Loucy (cell line): Measurements from ENCODE around the gene PARD6G.

Experiments used
- H2AFZ ChIP-seq: fragments of 200-600 bp; sonication (generic); 2 replicates; pipeline ENCODE4 v1.6.0; 2016; ENCODE audit warnings: antibody characterized with exemption, mild to moderate bottlenecking, low read length, moderate library complexity
- H3F3A ChIP-seq: fragments of 200-600 bp; 2 replicates; pipeline ENCODE4 v1.6.0; 2016; ENCODE audit warnings: antibody characterized with exemption, low read depth, mild to moderate bottlenecking
- H3K27me3 ChIP-seq: fragments of 200-600 bp; sonication (generic); 2 replicates; pipeline ENCODE4 v1.6.1; 2014; ENCODE audit warnings: low read length, mild to moderate bottlenecking; ENCODE audit not compliant: insufficient read depth, poor library complexity, severe bottlenecking
- H3K36me3 ChIP-seq: fragments of 200-600 bp; sonication (generic); 2 replicates; pipeline ENCODE4 v1.6.1; 2016; ENCODE audit warnings: low read length; ENCODE audit not compliant: insufficient read depth
- H3K4me1 ChIP-seq: fragments of 200-600 bp; sonication (generic); 2 replicates; pipeline ENCODE4 v1.5.1; 2014; ENCODE audit warnings: low read length, mild to moderate bottlenecking; ENCODE audit not compliant: insufficient read depth, poor library complexity, severe bottlenecking
- H3K4me2 ChIP-seq: fragments of 200-600 bp; sonication (generic); 2 replicates; pipeline ENCODE4 v1.6.0; 2014; ENCODE audit warnings: antibody characterized with exemption, low read length, low read depth, mild to moderate bottlenecking; ENCODE audit not compliant: poor library complexity, severe bottlenecking
- H3K4me3 ChIP-seq: fragments of 200-600 bp; sonication (generic); 2 replicates; pipeline ENCODE4 v1.5.1; 2014; ENCODE audit warnings: low read length, mild to moderate bottlenecking, mixed read lengths; ENCODE audit not compliant: poor library complexity, severe bottlenecking
- H3K79me2 ChIP-seq: fragments of 200-600 bp; sonication (generic); 2 replicates; pipeline ENCODE4 v1.6.1; 2014; ENCODE audit warnings: low read length; ENCODE audit not compliant: insufficient read depth
- H3K9ac ChIP-seq: fragments of 200-600 bp; sonication (generic); 2 replicates; pipeline ENCODE4 v1.6.0; 2014; ENCODE audit warnings: mild to moderate bottlenecking, low read depth, low read length, moderate library complexity; ENCODE audit not compliant: poor library complexity, severe bottlenecking
- H3K9me2 ChIP-seq: fragments of 200-600 bp; sonication (generic); replicated peaks from 2 replicates; pipeline ENCODE4 v1.6.1; 2016; ENCODE audit warnings: low read depth, low read length, mixed read lengths
- H3K9me3 ChIP-seq: fragments of 200-600 bp; sonication (generic); 2 replicates; pipeline ENCODE4 v1.6.1; 2014; ENCODE audit warnings: mild to moderate bottlenecking, antibody characterized with exemption, low read length, low read depth; ENCODE audit not compliant: insufficient read depth
- H4K20me1 ChIP-seq: fragments of 200-600 bp; sonication (generic); 2 replicates; pipeline ENCODE4 v1.6.0; 2014; ENCODE audit warnings: antibody characterized with exemption, low read length, mild to moderate bottlenecking; ENCODE audit not compliant: insufficient read depth, poor library complexity, severe bottlenecking
- EZH2phosphoT487 ChIP-seq: fragments of 200-600 bp; IDR thresholded peaks from 2 replicates; pipeline ENCODE4 v1.6.1; 2018; ENCODE audit warnings: antibody characterized with exemption, mild to moderate bottlenecking, moderate library complexity, borderline replicate concordance
- TF ChIP-seq, protein P1 (sequence below): fragments of 200-600 bp; sonication (generic); conservative IDR thresholded peaks from 2 replicates; pipeline ENCODE4 v1.5.1; 2014; ENCODE audit warnings: mild to moderate bottlenecking, antibody characterized with exemption, low read length

PARD6G gene

GRCh38 chr18:80185545-80185944 lies 61.8 kb downstream of the PARD6G start:
- Histone ChIP-seq H3K9me3 (peaks cover 20% of the 10 kb centered on the region; the same call in 1 of the 2 replicates), H3K27me3 (no peaks in the 10 kb centered on the region), H3K4me1 (no peaks in the 10 kb centered on the region), H3K79me2 (no peaks in the 10 kb centered on the region), H3K9ac (no peak overlapping the region), H3K9me2 (no peaks in the 10 kb centered on the region), H3K4me2 (no peak overlapping the region), H3F3A (no peaks in the 10 kb centered on the region), H2AFZ (no peak overlapping the region), H3K36me3 (no peaks in the 10 kb centered on the region), H3K4me3 (no peak overlapping the region), H4K20me1 (no peaks in the 10 kb centered on the region)
- TF ChIP-seq EZH2phosphoT487, result no peak
- TF ChIP-seq, protein P1, sequence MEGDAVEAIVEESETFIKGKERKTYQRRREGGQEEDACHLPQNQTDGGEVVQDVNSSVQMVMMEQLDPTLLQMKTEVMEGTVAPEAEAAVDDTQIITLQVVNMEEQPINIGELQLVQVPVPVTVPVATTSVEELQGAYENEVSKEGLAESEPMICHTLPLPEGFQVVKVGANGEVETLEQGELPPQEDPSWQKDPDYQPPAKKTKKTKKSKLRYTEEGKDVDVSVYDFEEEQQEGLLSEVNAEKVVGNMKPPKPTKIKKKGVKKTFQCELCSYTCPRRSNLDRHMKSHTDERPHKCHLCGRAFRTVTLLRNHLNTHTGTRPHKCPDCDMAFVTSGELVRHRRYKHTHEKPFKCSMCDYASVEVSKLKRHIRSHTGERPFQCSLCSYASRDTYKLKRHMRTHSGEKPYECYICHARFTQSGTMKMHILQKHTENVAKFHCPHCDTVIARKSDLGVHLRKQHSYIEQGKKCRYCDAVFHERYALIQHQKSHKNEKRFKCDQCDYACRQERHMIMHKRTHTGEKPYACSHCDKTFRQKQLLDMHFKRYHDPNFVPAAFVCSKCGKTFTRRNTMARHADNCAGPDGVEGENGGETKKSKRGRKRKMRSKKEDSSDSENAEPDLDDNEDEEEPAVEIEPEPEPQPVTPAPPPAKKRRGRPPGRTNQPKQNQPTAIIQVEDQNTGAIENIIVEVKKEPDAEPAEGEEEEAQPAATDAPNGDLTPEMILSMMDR, result no peak

DNA sequence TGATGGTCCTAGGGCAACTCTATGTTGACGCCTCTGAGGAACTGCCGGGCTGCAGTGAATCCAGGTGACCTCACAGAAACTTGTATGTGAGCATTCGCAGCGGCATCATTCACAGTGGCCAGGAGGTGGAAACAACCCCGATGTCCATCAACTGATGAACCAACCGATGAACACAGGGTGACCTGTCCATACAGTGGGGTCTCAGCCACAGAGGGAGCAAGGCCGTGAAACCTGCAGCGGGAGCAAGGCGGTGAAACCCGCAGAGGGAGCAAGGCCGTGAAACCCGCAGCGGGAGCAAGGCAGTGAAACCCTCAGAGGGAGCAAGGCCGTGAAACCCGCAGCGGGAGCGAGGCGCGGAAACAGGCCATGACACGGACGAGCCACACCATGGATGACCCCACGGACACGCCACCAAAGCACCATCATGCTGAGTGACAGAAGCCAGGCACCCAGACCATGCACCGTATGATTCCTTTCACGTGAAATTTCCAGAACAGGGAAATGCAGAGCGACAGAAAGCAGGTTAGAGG lies 63.0 kb downstream of the PARD6G start:
- no peaks in the 10 kb centered on the region for H4K20me1 ChIP-seq

GRCh38 chr18:80183273-80184050 lies 63.9 kb downstream of the PARD6G start:
- H3K9ac ChIP-seq, result no peak overlapping the region
- no peaks in the 10 kb centered on the region for H3K4me1 ChIP-seq
- no peaks in the 10 kb centered on the region for H4K20me1 ChIP-seq
- no peak for TF ChIP-seq EZH2phosphoT487
- TF ChIP-seq, protein P1, result no peak
- peaks cover 14% of the 10 kb centered on the region; the same call in 1 of the 2 replicates for H3K9me3 ChIP-seq
- no peaks in the 10 kb centered on the region for H3K79me2 ChIP-seq
- H3K4me2 ChIP-seq, result no peak overlapping the region
- H2AFZ ChIP-seq, result no peak overlapping the region
- no peaks in the 10 kb centered on the region for H3K9me2 ChIP-seq
- H3K4me3 ChIP-seq, result no peak overlapping the region
- no peaks in the 10 kb centered on the region for H3K27me3 ChIP-seq
- no peaks in the 10 kb centered on the region for H3K36me3 ChIP-seq
- no peaks in the 10 kb centered on the region for H3F3A ChIP-seq

More for the DNA sequence above, 63.0 kb downstream of the PARD6G start:
- Histone ChIP-seq H3K4me2 (no peak overlapping the region), H3K27me3 (no peaks in the 10 kb centered on the region), H3K4me1 (no peaks in the 10 kb centered on the region), H3K9me2 (no peaks in the 10 kb centered on the region), H3K36me3 (no peaks in the 10 kb centered on the region), H3K79me2 (no peaks in the 10 kb centered on the region), H3K4me3 (no peak overlapping the region), H3K9ac (no peak overlapping the region), H3K9me3 (peaks cover 16% of the 10 kb centered on the region; the same call in 1 of the 2 replicates), H3F3A (no peaks in the 10 kb centered on the region), H2AFZ (no peak overlapping the region)
- TF ChIP-seq EZH2phosphoT487, result no peak
- TF ChIP-seq, protein P1, result no peak
